ENCODE data around the gene TBXA2R. TPM values are rescaled to one million over a fixed set of nuclear protein-coding genes. Genes with fewer than 3 reads are reported as not detected.

Gene TBXA2R
- total and polyA plus RNA-seq, 2 of the 4 experiments (the other 2 are of a cell fraction): 0.36 to 2.3 TPM

DNA sequence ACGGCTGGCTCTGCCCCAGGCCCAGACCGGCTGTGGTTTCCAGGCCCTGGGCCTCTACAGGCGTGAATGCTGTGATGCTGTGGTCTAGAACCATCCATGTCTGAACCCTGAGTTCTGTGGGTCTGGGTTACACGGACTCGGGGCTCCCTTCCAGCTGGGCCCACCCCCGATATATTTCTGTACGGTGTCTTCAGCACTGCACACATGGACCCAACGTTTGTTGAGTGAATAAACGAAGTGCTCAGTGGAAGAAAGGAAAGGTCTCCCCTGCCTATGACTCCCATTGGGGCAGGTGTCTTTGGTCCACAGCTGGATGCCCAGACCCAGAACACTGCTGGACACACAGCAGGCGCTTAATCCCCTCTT, 61.0 kb downstream of the TBXA2R start:
- Histone ChIP-seq H3K79me1 (ENCODE audit: low read depth in 1 of 2, low read length in 2 of 2) (peaks cover 0 to 20% of the 10 kb centered on the region in 2 experiments; a peak in 2 of 4 replicates), H3K4ac (ENCODE audit: low read depth, low read length) (no peak overlapping the region), H3K27me3 (ENCODE audit: control insufficient read depth, insufficient read depth, low read length) (no peaks in the 10 kb centered on the region), H3K18ac (ENCODE audit: low read depth, low read length) (no peak overlapping the region), H4K20me1 (ENCODE audit: insufficient read depth, low read length) (peaks cover 27% of the 10 kb centered on the region), H3K4me3 (ENCODE audit: insufficient read depth, low read depth, low read length) (no peak overlapping the region), H3K23ac (ENCODE audit: low read depth, low read length) (no peak overlapping the region), H3K14ac (replicated peaks; ENCODE audit: low read depth, low read length) (no peak overlapping the region), H2BK120ac (ENCODE audit: low read depth, low read length) (no peak overlapping the region), H2AK9ac (replicated peaks; ENCODE audit: low read depth, low read length, poor library complexity) (no peak overlapping the region), H3K9me1 (ENCODE audit: insufficient read depth, low read length) (no peaks in the 10 kb centered on the region), H3K9me3 (ENCODE audit: control insufficient read depth, insufficient read depth, low read length) (no peaks in the 10 kb centered on the region), H3K4me2 (ENCODE audit: low read depth, low read length) (no peak overlapping the region), H3K36me3 (ENCODE audit: control insufficient read depth, insufficient read depth, low read length) (peaks cover 31% of the 10 kb centered on the region), H2BK15ac (ENCODE audit: low read depth, low read length) (no peak overlapping the region), H2AFZ (replicated peaks; ENCODE audit: low read length, poor library complexity) (no peak overlapping the region), H3K4me1 (ENCODE audit: control insufficient read depth, insufficient read depth, low read length) (no peaks in the 10 kb centered on the region), H3K27ac (ENCODE audit: insufficient read depth, low read length) (no peak overlapping the region), H3K56ac (ENCODE audit: extremely low read depth, insufficient read depth, low read length) (no peak overlapping the region), H3K9ac (ENCODE audit: low read depth, low read length) (no peak overlapping the region), H2BK5ac (ENCODE audit: low read depth, low read length, poor library complexity, severe bottlenecking) (no peak overlapping the region), H2AK5ac (ENCODE audit: low read depth, low read length) (no peak overlapping the region), H2BK20ac (ENCODE audit: low read depth, low read length) (no peak overlapping the region), H4K91ac (ENCODE audit: insufficient read depth, low read depth, low read length) (no peak overlapping the region), H4K8ac (ENCODE audit: low read depth in 2 of 2, low read length in 2 of 2) (no peak overlapping the region), H4K5ac (ENCODE audit: low read depth, low read length) (no peak overlapping the region)
- POLR2A ChIA-PET (ENCODE audit: unreplicated experiment): interaction anchor here (0.6 kb wide), 1 partner anchor 493 kb away, joined by 11 read pairs; no protein-coding TSS in a partner anchor
- no peak for ATAC-seq (ENCODE audit: low read depth)
- intact Hi-C loops (cut with micrococcal nuclease) (loop anchor here (1.0 kb wide), 1 partner anchor 73 kb away; no protein-coding TSS in a partner anchor), in situ Hi-C loops (cut with MboI; ENCODE audit: low sequenced_read_pairs) (no loop called here), dilution Hi-C loops (cut with HindIII; ENCODE audit: low sequenced_read_pairs, unreplicated experiment) (no loop called here)
- no peak for DNase-seq
- TF ChIP-seq MAZ (IDR thresholded peaks at IDR 0.05; ENCODE audit: borderline replicate concordance, low read depth, low read length) (no peak), SMC3 (IDR thresholded peaks at IDR 0.05; ENCODE audit: low read depth, low read length) (no peak), RAD21 (IDR thresholded peaks at IDR 0.05; ENCODE audit: low read length) (no peak), FOS (IDR thresholded peaks at IDR 0.05; ENCODE audit: low read depth, low read length) (no peak), BHLHE40 (IDR thresholded peaks at IDR 0.05; ENCODE audit: low read depth, low read length) (no peak), POLR2A (IDR thresholded peaks at IDR 0.05; ENCODE audit: low read depth, low read length) (no peak), RFX5 (IDR thresholded peaks at IDR 0.05; ENCODE audit: low read depth, low read length) (no peak), CEBPB (IDR thresholded peaks at IDR 0.05; ENCODE audit: low read depth, low read length) (no peak), RCOR1 (IDR thresholded peaks at IDR 0.05; ENCODE audit: insufficient replicate concordance, low read length) (no peak), MAFK (IDR thresholded peaks at IDR 0.05; ENCODE audit: low read depth, low read length) (no peak), CHD1 (IDR thresholded peaks at IDR 0.05; ENCODE audit: low read depth, low read length) (no peak), NFE2L2 (IDR thresholded peaks at IDR 0.05; ENCODE audit: low read depth, low read length) (no peak), MXI1 (IDR thresholded peaks at IDR 0.05; ENCODE audit: borderline replicate concordance, low read depth, low read length) (no peak)
- TF ChIP-seq, protein P1, sequence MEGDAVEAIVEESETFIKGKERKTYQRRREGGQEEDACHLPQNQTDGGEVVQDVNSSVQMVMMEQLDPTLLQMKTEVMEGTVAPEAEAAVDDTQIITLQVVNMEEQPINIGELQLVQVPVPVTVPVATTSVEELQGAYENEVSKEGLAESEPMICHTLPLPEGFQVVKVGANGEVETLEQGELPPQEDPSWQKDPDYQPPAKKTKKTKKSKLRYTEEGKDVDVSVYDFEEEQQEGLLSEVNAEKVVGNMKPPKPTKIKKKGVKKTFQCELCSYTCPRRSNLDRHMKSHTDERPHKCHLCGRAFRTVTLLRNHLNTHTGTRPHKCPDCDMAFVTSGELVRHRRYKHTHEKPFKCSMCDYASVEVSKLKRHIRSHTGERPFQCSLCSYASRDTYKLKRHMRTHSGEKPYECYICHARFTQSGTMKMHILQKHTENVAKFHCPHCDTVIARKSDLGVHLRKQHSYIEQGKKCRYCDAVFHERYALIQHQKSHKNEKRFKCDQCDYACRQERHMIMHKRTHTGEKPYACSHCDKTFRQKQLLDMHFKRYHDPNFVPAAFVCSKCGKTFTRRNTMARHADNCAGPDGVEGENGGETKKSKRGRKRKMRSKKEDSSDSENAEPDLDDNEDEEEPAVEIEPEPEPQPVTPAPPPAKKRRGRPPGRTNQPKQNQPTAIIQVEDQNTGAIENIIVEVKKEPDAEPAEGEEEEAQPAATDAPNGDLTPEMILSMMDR (conservative IDR thresholded peaks at IDR 0.05; ENCODE audit: low read depth, low read length): no peak
- TF ChIP-seq, protein P2, sequence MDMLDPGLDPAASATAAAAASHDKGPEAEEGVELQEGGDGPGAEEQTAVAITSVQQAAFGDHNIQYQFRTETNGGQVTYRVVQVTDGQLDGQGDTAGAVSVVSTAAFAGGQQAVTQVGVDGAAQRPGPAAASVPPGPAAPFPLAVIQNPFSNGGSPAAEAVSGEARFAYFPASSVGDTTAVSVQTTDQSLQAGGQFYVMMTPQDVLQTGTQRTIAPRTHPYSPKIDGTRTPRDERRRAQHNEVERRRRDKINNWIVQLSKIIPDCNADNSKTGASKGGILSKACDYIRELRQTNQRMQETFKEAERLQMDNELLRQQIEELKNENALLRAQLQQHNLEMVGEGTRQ (IDR thresholded peaks at IDR 0.05; ENCODE audit: low read depth, low read length): no peak
- TF ChIP-seq, protein P3, sequence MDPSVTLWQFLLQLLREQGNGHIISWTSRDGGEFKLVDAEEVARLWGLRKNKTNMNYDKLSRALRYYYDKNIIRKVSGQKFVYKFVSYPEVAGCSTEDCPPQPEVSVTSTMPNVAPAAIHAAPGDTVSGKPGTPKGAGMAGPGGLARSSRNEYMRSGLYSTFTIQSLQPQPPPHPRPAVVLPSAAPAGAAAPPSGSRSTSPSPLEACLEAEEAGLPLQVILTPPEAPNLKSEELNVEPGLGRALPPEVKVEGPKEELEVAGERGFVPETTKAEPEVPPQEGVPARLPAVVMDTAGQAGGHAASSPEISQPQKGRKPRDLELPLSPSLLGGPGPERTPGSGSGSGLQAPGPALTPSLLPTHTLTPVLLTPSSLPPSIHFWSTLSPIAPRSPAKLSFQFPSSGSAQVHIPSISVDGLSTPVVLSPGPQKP (IDR thresholded peaks at IDR 0.05; ENCODE audit: borderline replicate concordance, low read depth, low read length): no peak
- BruUV-seq (replicated peaks): no TSS peak
- CTCF ChIA-PET: interaction anchor here (0.6 to 1.0 kb wide), 2 partner anchors 30 to 1043 kb away, joined by 3 to 10 read pairs; no protein-coding TSS in a partner anchor
- WGBS, 2 experiments (ENCODE audit: extremely low coverage in 2 of 2, insufficient read length in 1 of 2): 81% methylated on average over 6 of the region's 10 CpGs; no CpG with 5 or more reads in 1 of the 2 experiments
